Placental pericyte (primary cell): ENCODE measurements around the gene MFAP2. TPM values are rescaled to one million over a fixed set of nuclear protein-coding genes. Genes with fewer than 3 reads are reported as not detected.

ENCODE experiments used
- total RNA-seq: library from RNA; depleted of rRNA; stranded (reverse); fragments of >200 nt; gene quantifications from 2 replicates; pipeline ENCODE4 v1.2.3, GENCODE V29; 2012

MFAP2 gene
- 11.4 and 63.1 TPM in 2 replicates for total RNA-seq

GRCh38 chr1:16980473-16981268 is at the start of gene MFAP2:
TSS of gene MFAP2 (minus strand) at chr1:16980620. CDS start at chr1:16978273, 2,347 bp downstream.

GRCh38 chr1:17011439-17012307 is 31.3 kb upstream of the MFAP2 start, which contains the start of gene ATP13A2:
TSS of gene ATP13A2 (minus strand) at chr1:17011928. CDS start at chr1:17011738, 190 bp downstream.

Other genes with a start within 250 kb of the MFAP2 start
- under 0.01 TPM in 2 replicates for gene RNU1-4, start 240.1 kb downstream of the MFAP2 start, total RNA-seq
- under 0.01 TPM in 2 replicates for gene RNU1-2, start 84.6 kb downstream of the MFAP2 start, total RNA-seq
- 21.2 and 35.4 TPM in 2 replicates for gene CROCC, start 58.7 kb downstream of the MFAP2 start, total RNA-seq
- 44.4 and 91.5 TPM in 2 replicates for gene ATP13A2, start 31.3 kb upstream of the MFAP2 start, total RNA-seq
- gene SDHB, start 73.4 kb upstream of the MFAP2 start, total RNA-seq, result 100 and 106 TPM in 2 replicates
- 0.29 TPM in 1 of 2 replicates, not detected in the other for gene PADI2, start 138.8 kb upstream of the MFAP2 start, total RNA-seq
- gene PADI1, start 224.5 kb upstream of the MFAP2 start, total RNA-seq, result under 0.01 and 0.29 TPM in 2 replicates